K562 (cell line): ENCODE results near the gene EXOC6. TPM values are rescaled to one million over a fixed set of nuclear protein-coding genes. Genes with fewer than 3 reads are reported as not detected.

Experiments used
- ATAC-seq: fragments of 200-7000 bp; cut with Tn5 transposase; 3 replicates; pipeline ENCODE4 v1.9.1; 2020; ENCODE audit warnings: moderate library complexity
- BruUV-seq: library from RNA; stranded (reverse); fragments of 400-500 nt; replicated peaks from 2 replicates; lab custom pipeline; 2021; lab: Mats Ljungman, UMichigan
- CTCF ChIA-PET: fragments of 300-600 bp; formaldehyde crosslinking; extraction: SDS; loops from one replicate; lab custom pipeline; 2021; ENCODE audit warnings: low intra/inter-chr PET ratio; lab: Yijun Ruan, JAX
- POLR2A ChIA-PET: fragments of 300-600, 350-650 bp; sonication (Branson Sonifier 250); formaldehyde crosslinking; extraction: SDS; loops from one replicate; lab custom pipeline; 2021; ENCODE audit warnings: antibody characterized with exemption, inconsistent platforms; lab: Yijun Ruan, JAX
- DNase-seq, 4 experiments: peaks; one replicate each; pipeline versions ENCODE4 v3.0.0 to v3.0.0-alpha.2; 2011 to 2018; ENCODE audit warnings: low spot score in 3 of 4, mixed read lengths in 3 of 4; ENCODE audit errors: extremely low read depth in 1 of 4
- FAIRE-seq: peaks from 2 replicates; lab custom pipeline; 2011; peaks lifted over from hg19 to GRCh38; lab: Jason Lieb, UNC
- H2AFZ ChIP-seq: 2 replicates; pipeline ENCODE4 v1.6.0; 2011; ENCODE audit warnings: low read depth, low read length, control low read depth, inconsistent platforms
- H3K27ac ChIP-seq: fragments of 200-600 bp; 3 replicates; pipeline ENCODE4 v1.8.0; 2011; ENCODE audit warnings: low read depth, mild to moderate bottlenecking, control low read depth, inconsistent platforms, low read length, moderate library complexity, mixed read lengths; ENCODE audit errors: extremely low read depth
- H3K27me3 ChIP-seq, 2 experiments: fragments of 300-600 bp in 1 of 2; 2 replicates in 1 of 2; 3 replicates in 1 of 2; pipeline versions ENCODE4 v1.6.0 to v1.8.0; 2011; ENCODE audit warnings: inconsistent platforms in 2 of 2, low read length in 2 of 2, mild to moderate bottlenecking in 1 of 2, mixed read lengths in 1 of 2, moderate library complexity in 1 of 2; ENCODE audit not compliant: control insufficient read depth in 2 of 2, insufficient read depth in 2 of 2
- H3K36me3 ChIP-seq: fragments of 300-600 bp; 3 replicates; pipeline ENCODE4 v1.8.0; 2011; ENCODE audit warnings: mild to moderate bottlenecking, low read length, inconsistent platforms; ENCODE audit not compliant: control insufficient read depth, insufficient read depth
- H3K4me1 ChIP-seq, 2 experiments: fragments of 200-600 bp in 1 of 2; replicated peaks in 1 of 2; 2 replicates in 1 of 2; 3 replicates in 1 of 2; pipeline versions ENCODE4 v1.5.1 to v1.8.0; 2011; ENCODE audit warnings: inconsistent platforms in 2 of 2, low read length in 2 of 2, mild to moderate bottlenecking in 1 of 2, mixed read lengths in 1 of 2, moderate library complexity in 1 of 2; ENCODE audit not compliant: control insufficient read depth in 2 of 2, insufficient read depth in 2 of 2
- H3K4me2 ChIP-seq: 2 replicates; pipeline ENCODE4 v1.6.1; 2011; ENCODE audit warnings: low read length, control low read depth, inconsistent platforms, mixed read lengths; ENCODE audit not compliant: insufficient read depth
- H3K4me3 ChIP-seq: fragments of 200-600 bp; sonication (generic), shearing (Covaris generic); 2 replicates; pipeline ENCODE4 v1.5.1; 2016; ENCODE audit warnings: control low read depth, inconsistent platforms
- H3K79me2 ChIP-seq: fragments of 200-600 bp; 3 replicates; pipeline ENCODE4 v1.8.0; 2011; ENCODE audit warnings: low read length, inconsistent platforms; ENCODE audit not compliant: control insufficient read depth, insufficient read depth
- H3K9ac ChIP-seq, 2 experiments: 2 replicates each; pipeline versions ENCODE4 v1.6.0 to v1.6.1; 2011; ENCODE audit warnings: low read depth in 2 of 2, low read length in 2 of 2, control low read depth in 1 of 2, inconsistent platforms in 1 of 2, mild to moderate bottlenecking in 1 of 2, mixed read lengths in 1 of 2; ENCODE audit not compliant: insufficient read depth in 1 of 2
- H3K9me1 ChIP-seq: one replicate; pipeline ENCODE4 v1.6.0; 2011; ENCODE audit warnings: inconsistent platforms, mild to moderate bottlenecking, low read length, moderate library complexity; ENCODE audit not compliant: control insufficient read depth, insufficient read depth
- H3K9me3 ChIP-seq: replicated peaks from 2 replicates; pipeline ENCODE4 v1.5.1; 2011; ENCODE audit warnings: low read depth, low read length, inconsistent platforms; ENCODE audit not compliant: control insufficient read depth, insufficient read depth
- H4K20me1 ChIP-seq: replicated peaks from 2 replicates; pipeline ENCODE4 v1.6.1; 2011; ENCODE audit warnings: low read length, inconsistent platforms, mixed read lengths; ENCODE audit not compliant: control insufficient read depth, insufficient read depth
- SMAD2 ChIP-seq: fragments of 150-350 bp; IDR thresholded peaks from 2 replicates; pipeline ENCODE4 v1.6.1; 2014; ENCODE audit warnings: low read depth, mild to moderate bottlenecking, low read length
- WGBS: fragments of 100-300 bp; shearing (Covaris generic); methylation state at CpG from one replicate; pipeline ENCODE4 v1.1.6; 2016; ENCODE audit warnings: low coverage, mixed read lengths; ENCODE audit not compliant: insufficient coverage; ENCODE audit errors: missing lambda C conversion rate; 5-methylcytosine and 5-hydroxymethylcytosine counted together
- in situ Hi-C: fragments of 300-500 bp; cut with MboI; formaldehyde crosslinking; loops from 4 replicates; pipeline ENCODE4 v1.15.0; 2018; ENCODE audit warnings: inconsistent platforms, mixed read lengths
- intact Hi-C: fragments of 100-400 bp; cut with micrococcal nuclease; formaldehyde crosslinking; loops from 2 replicates; pipeline ENCODE4 v1.14.2; 2022
- polyA plus RNA-seq, 8 experiments: library from polyadenylated mRNA; depleted of rRNA in 4 of 8; stranded (reverse) in 5 of 8; unstranded in 3 of 8; fragments of >200 nt; fragmentation: Nextera tagmentation in 2 of 8; fragmentation: Illumina TruSeq in 1 of 8; extraction: Ambion mirVana in 2 of 8; extraction: Trizol in 1 of 8; gene quantifications; 2 replicates each; pipeline versions ENCODE4 v1.2.1 to v1.2.3, GENCODE V29; 2011 to 2014; ENCODE audit warnings: inconsistent platforms in 1 of 8, missing spikeins in 1 of 8
- total RNA-seq, 7 experiments: library from RNA; depleted of rRNA in 6 of 7; stranded (reverse); fragments of >200 nt in 6 of 7; fragmentation: Illumina TruSeq in 2 of 7; extraction: Trizol in 2 of 7; gene quantifications; 2 replicates each; pipeline versions ENCODE4 v1.2.1 to v1.2.3, GENCODE V29; 2011 to 2021; ENCODE audit warnings: low replicate concordance in 1 of 7
- TF ChIP-seq, protein P1 (sequence below): IDR thresholded peaks from 3 replicates; pipeline ENCODE4 v1.6.1; 2011; ENCODE audit warnings: borderline replicate concordance, mild to moderate bottlenecking; ENCODE audit not compliant: insufficient read length, insufficient read depth
- TF ChIP-seq, protein P2 (sequence below), 2 experiments: fragments of 150-350 bp in 1 of 2; IDR thresholded peaks; 2 replicates each; pipeline ENCODE4 v1.6.1; 2012 to 2016; ENCODE audit warnings: low read depth in 2 of 2, low read length in 2 of 2, mild to moderate bottlenecking in 1 of 2, moderate library complexity in 1 of 2

Gene EXOC6
- total and polyA plus RNA-seq, 9 of the 15 experiments (the other 6 are each of a cell fraction or from before 2014, with no cell fraction given), result 13.9 to 42.8 (median 24.9) TPM

DNA sequence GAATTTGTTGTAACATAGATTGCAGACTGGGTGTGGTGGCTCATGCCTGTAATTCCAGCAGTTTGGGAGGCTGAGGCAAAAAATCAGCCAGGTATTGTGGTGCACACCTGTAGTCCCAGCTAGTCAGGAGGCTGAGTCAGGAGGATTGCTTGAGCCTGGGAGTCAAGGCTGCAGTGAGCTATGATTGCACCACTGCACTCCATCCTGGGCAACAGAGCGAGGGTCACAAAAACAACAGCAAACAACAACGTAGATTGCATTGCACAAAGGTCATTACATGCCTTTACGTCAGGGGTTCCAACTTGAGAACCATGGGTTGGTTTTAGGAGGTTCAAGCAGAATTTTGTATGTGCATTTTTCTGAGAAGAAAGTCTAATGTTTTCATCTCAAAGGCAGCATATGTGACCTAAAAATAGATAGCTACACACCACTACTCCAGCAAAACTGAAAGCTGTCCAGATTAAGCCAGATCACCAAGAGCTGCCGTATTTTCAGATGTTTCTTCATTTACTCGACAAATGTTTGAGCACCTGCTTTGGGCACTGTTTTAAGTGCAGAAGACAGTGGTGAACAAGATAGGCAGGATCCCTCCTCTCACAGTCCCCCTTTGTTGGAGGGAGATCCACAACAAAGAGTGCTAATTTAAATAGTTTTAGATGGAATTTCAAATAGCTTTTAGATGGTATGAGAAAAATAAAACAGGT is 183.9 kb downstream of the EXOC6 start:
- in situ Hi-C loops, result no loop called here
- CTCF ChIA-PET, result no interaction called here
- no TSS peak for BruUV-seq
- H3K27me3 ChIP-seq, result no peaks in the 10 kb centered on the region
- no peak overlapping the region for H3K9ac ChIP-seq
- H3K4me2 ChIP-seq, result no peak overlapping the region
- no peak for DNase-seq
- no peak for ATAC-seq
- TF ChIP-seq, protein P1, sequence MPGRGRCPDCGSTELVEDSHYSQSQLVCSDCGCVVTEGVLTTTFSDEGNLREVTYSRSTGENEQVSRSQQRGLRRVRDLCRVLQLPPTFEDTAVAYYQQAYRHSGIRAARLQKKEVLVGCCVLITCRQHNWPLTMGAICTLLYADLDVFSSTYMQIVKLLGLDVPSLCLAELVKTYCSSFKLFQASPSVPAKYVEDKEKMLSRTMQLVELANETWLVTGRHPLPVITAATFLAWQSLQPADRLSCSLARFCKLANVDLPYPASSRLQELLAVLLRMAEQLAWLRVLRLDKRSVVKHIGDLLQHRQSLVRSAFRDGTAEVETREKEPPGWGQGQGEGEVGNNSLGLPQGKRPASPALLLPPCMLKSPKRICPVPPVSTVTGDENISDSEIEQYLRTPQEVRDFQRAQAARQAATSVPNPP, result no peak
- TF ChIP-seq, protein P2, sequence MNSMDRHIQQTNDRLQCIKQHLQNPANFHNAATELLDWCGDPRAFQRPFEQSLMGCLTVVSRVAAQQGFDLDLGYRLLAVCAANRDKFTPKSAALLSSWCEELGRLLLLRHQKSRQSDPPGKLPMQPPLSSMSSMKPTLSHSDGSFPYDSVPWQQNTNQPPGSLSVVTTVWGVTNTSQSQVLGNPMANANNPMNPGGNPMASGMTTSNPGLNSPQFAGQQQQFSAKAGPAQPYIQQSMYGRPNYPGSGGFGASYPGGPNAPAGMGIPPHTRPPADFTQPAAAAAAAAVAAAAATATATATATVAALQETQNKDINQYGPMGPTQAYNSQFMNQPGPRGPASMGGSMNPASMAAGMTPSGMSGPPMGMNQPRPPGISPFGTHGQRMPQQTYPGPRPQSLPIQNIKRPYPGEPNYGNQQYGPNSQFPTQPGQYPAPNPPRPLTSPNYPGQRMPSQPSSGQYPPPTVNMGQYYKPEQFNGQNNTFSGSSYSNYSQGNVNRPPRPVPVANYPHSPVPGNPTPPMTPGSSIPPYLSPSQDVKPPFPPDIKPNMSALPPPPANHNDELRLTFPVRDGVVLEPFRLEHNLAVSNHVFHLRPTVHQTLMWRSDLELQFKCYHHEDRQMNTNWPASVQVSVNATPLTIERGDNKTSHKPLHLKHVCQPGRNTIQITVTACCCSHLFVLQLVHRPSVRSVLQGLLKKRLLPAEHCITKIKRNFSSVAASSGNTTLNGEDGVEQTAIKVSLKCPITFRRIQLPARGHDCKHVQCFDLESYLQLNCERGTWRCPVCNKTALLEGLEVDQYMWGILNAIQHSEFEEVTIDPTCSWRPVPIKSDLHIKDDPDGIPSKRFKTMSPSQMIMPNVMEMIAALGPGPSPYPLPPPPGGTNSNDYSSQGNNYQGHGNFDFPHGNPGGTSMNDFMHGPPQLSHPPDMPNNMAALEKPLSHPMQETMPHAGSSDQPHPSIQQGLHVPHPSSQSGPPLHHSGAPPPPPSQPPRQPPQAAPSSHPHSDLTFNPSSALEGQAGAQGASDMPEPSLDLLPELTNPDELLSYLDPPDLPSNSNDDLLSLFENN (IDR thresholded peaks at IDR 0.05; ENCODE audit: low read depth in 2 of 2, low read length in 2 of 2), result no peak
- TF ChIP-seq SMAD2, result no peak
- POLR2A ChIA-PET, result interaction anchor here (0.5 kb wide), 1 partner anchor 30 kb away, joined by 3 read pairs; no protein-coding TSS in a partner anchor
- H3K79me2 ChIP-seq, result no peaks in the 10 kb centered on the region
- 85% methylated on average over 5 of the region's 5 CpGs for WGBS
- peaks cover 3% of the 10 kb centered on the region; the same call in 1 of the 3 replicates for H3K36me3 ChIP-seq
- H2AFZ ChIP-seq, result no peak overlapping the region
- no peak for FAIRE-seq
- no peak overlapping the region for H3K4me3 ChIP-seq
- H3K27ac ChIP-seq, result no peak overlapping the region
- H3K9me3 ChIP-seq, result no peaks in the 10 kb centered on the region
- H3K9me1 ChIP-seq, result no peaks in the 10 kb centered on the region
- intact Hi-C loops, result no loop called here
- H4K20me1 ChIP-seq, result no peaks in the 10 kb centered on the region
- H3K4me1 ChIP-seq, result no peaks in the 10 kb centered on the region; a peak in 2 of 5 replicates
